NCI-H2171 treated with DMSO at 0.1 percent for 48 hours (cell line): ENCODE results near the gene ZBTB34.

Experiments
- DNase-seq: peaks from one replicate; lab custom pipeline; 2025; lab: John Stamatoyannopoulos, UW

The ZBTB34 gene

DNA sequence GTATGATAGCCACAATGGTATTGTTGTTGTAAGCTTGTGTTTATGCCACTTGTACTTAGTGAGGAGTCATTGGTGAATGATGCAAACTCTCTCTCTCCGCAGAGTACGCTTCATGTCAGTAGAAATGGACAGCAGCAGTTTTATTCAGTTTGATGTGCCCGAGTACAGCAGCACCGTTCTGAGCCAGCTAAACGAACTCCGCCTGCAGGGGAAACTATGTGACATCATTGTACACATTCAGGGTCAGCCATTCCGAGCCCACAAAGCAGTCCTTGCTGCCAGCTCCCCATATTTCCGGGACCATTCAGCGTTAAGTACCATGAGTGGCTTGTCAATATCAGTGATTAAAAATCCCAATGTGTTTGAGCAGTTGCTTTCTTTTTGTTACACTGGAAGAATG is 18.8 kb downstream of the ZBTB34 start:
- no peak for DNase-seq

DNA sequence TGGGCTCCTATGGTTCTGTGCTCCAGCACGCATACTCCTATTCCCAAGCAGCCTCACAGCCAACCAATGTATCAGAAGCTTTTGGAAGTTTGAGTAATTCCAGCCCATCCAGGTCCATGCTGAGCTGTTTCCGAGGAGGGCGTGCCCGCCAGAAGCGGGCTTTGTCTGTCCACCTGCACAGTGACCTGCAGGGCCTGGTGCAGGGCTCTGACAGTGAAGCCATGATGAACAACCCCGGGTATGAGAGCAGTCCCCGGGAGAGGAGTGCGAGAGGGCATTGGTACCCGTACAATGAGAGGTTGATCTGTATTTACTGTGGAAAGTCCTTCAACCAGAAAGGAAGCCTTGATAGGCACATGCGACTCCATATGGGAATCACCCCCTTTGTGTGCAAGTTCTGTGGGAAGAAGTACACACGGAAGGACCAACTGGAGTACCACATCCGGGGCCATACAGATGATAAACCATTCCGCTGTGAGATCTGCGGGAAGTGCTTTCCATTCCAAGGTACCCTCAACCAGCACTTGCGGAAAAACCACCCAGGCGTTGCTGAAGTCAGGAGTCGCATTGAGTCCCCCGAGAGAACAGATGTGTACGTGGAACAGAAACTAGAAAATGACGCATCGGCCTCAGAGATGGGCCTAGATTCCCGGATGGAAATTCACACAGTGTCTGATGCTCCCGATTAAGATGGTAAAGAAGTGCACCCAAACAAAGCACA is 19.9 kb downstream of the ZBTB34 start:
- DNase-seq = no peak

DNA sequence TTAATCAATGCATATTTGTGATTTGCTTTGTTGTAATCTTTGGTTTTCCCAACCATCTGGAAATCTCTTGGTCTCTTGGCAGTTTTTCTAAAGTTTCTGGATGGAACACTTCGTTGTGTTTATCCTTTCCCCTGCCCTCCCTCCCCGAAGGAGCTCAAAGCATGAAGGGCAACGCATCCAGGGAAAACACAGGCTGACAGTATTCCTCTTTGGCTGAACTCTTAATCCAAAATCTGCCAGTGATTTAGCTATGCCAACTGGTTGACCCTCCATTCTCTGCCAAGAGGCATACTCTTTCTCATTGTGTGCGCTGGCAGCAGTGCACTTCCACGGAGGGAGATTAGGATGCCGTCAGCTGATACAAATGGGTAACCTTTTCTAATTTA is 20.5 kb downstream of the ZBTB34 start:
- no peak for DNase-seq

DNA sequence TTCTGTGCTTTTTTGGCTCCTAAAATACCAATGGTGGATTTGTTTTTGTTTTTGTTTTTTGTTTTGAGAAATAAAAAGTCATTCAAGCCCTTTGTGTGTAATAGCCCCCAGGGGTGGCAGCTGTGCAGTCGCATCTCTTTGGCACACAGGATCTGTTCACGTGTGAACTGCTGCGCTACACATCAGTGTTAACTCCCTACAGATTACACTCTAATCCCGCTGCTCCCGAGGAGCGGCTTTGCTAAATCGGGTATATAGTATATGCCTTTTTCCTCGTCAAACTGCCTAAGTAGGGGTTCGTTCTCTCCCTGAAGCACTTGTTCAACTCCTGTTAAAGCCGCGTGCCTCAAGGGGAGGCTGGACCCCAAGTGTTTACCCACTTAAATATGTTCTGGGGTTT is 22.3 kb downstream of the ZBTB34 start:
- no peak for DNase-seq

DNA sequence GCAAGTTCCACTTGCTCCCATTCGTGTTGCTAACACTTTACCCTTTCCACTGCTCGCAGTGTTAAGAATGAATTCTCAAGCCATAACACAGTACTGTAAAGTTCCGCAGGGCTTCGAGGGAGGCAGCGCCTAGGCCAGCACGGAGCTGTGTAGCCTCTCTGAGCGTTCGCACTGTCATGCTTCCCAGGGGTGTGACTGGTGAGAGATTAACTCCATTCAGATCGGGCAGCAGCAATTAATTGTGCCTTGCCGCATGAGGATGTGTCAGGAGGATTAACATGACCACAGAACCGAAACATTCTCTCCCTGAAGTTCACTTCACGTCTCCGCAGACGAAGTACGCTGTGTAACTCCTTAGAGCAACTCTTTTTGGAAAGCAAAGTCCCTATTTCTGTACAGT is 23.2 kb downstream of the ZBTB34 start:
- DNase-seq = no peak

DNA sequence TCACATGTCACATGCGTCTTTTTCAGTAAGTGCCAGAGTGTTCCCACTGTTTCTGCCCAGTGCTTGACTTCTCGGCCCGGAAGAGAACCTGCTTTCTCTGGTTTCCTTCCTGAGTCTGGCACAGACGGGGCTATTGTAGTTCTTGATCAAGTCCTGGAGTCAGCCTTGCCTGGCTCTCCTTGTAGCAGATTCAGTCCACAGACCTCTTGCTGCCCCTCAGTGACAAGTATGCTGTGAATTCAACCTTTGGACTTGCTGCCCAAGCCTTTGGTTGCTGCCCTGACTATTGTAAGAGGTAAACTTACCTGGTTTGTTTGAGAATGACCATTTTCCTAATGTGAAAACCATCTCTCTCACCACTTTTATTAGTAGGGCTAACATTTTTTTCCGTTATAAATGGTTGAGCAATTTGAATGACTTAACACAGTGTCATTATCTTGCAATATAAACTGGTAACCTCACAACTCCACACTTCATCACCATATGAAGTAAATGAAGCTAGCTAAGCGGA is 24.7 kb downstream of the ZBTB34 start:
- DNase-seq = no peak

DNA sequence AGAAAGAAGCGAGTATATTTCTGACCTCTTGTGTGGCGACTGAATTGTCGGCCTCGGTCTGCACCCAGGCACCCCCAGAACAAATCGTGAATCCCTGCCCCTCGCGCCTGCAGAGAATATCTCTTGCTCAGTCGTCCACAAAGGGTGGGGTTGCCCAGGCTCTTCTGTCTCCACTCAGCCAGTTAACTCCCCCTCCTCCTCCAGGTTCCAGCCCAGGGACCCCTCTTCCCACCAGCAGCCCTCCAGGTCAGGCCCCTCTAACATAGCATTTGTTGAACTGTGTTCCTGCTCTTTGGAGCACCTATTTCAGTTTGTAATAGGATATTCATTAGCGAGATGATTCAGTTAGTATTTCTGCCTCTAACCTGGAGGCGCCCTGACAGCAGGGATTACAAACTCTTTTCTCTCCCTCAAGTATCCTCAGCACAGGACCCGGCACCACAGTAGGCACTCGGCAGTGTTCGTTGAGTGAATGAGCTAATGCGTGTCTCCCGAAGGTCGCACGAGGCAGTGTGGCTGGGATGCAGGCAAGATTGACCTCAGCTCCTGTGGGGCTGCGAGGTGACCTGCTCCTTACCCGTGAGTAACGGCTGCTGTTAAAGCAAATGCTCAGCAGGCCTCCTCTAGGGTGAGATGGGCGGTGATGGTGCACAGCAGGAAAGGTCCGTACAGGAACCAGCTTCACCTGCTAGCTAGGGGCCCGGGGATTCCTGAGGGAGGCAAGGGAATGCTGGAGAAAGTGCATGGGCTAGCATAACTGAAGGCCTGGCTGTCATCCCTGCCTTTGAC is 25.8 kb downstream of the ZBTB34 start:
- DNase-seq = no peak

DNA sequence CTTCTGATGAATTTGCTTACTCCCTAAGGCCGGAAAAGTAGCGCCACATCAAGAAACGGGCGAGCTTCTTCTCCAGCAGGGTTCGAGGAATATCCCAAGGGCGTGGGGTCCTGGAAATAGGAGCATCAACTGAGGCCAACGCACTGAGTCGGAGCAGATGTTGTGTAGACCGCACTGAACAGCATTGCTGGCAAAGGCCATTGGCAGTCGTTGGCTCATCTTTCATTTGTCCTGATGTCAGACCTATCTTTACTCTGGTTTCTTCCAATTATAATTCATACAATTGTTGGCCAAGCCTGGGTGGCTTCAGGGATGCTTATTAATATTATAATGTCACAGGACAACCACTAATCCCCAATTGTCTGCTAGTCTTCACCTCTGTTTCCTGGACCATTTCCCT is 26.5 kb downstream of the ZBTB34 start:
- no peak for DNase-seq

DNA sequence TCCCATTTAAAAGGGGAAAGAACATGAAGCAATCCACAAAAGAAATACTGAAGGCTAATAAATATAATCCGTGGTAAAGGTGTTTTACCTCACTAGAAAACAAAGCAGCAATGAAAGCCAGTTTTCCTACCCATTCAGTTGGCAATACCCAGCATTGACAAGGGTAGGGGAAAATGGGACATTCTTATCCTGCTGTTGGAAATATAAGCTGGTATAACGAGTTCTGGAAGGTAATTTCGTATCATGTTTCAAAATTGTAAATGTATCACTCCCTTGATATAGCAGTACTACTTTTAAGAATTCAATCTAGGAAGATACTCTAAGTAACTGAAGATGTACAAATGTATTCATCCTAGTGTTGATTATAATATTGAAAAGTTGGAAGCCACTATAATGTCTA is 31.2 kb downstream of the ZBTB34 start:
- peak; percentile 16 for DNase-seq

DNA sequence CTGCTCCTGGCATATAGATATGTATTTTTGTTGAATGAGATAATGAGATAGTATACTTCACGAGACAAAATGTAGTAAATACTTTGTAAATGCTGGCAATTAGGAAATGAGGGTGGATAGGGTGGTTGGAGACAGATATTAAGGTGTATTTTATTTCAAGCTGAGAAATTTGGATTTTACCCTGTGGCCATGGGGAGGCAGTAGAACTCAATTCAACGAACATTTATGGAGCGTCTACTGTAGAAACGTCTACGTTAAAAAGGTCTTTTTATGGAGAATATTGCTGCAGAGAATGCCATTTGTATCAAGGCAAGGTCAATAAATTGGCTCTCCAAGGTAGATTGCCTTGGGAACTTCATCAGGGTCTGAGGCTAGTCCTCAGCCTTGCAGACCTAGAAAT is 32.6 kb downstream of the ZBTB34 start:
- DNase-seq = no peak

DNA sequence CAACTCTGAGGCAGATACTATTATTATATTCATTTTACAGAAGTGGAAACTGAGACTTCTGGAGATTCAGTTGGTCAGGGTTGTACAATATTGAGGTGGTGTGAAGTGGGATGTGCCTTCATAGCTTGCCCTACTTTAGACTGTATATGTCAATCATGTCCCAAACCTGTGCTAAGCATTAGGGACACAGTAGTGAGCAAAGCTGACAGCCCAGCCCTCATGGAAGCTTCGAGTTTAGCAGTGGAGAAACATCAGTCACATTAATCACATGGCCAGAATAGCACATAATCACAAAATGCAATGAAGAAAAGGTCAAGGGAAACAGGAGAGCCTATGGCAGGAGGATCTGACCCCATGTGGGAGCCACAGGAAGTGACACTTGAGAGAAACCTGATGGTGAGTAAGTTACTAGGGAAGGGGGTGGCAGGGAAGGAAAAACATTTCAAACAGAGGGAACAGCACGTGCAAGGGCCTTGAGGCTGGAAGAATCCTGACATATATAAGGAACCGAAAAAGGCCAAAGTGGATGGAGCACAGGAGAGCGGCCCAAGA is 33.7 kb downstream of the ZBTB34 start:
- DNase-seq = no peak

DNA sequence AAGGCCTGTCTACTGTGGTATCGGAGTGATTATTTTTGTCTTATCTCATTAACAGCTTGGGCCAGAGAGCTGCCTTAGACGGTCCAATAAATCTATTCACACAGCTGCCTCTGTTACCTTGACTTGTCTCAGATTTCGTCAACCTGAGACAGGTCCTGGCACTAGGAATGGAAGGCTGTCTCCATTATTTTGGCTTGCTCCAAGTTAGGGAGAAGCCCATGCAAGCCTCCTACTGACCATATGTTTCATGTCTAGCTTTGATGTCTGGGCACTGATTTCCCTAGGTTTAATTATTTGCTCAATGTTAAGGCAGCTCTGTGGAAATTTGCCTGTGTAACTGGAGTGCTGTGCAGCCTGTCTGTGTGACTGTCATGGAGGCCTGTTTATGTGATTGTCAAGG is 41.8 kb downstream of the ZBTB34 start:
- DNase-seq = peak; percentile 93

DNA sequence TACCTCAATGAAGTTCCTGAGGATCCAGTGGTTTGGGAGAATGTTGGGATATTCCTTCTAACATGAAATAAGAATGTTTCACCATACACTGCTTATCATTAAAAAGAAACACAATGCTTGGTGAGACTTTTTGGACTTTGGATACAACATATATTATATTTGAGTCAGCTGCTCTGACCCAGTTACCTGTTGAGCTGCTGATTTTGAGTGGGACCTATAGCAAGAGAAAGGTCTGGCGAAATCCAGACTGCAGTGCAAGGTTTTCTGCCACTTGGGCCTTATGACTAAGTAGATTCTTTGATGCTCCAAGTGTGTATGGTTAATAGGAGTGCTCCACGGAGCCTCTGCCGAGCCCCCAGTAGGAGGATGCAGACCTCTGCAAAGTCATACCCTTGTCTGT is 44.1 kb downstream of the ZBTB34 start:
- DNase-seq = no peak

DNA sequence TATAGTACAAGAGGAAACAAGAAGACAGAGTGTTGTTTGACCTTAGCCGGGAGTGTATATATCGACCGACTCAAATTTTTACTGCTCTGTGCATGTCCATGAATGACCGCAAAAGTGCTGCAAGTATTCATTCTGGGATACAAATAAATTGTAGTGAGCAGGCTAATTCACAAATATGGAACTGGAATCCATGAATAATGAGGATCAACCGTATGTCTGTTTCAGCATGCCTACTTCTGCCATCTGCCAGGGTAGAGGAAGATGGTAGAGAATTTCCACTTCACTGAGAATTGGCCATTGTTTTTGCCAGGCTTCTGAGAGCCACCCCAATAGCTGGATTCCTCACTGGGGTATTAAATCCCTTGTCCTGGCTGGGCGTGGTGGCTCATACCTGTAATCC is 45.7 kb downstream of the ZBTB34 start:
- peak; percentile 98 for DNase-seq

DNA sequence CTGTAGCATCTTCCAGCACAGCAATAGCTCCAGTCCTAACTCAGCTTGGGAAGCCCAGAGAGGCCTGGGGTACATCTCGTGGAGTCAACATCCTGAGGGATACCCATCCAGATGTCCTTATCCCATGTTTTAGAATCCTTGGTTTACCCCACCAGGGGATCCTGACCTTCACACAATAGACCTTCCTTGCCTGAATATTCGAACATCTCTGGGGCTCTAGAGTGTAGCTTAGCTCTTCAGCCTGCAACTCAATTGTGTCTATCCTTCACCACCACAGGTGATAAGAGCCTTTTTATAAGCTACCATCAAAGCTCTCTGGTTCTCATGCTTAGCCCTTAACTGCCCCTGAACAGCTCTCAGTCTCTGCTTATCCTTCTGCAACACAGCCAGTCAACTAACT is 46.6 kb downstream of the ZBTB34 start:
- no peak for DNase-seq

DNA sequence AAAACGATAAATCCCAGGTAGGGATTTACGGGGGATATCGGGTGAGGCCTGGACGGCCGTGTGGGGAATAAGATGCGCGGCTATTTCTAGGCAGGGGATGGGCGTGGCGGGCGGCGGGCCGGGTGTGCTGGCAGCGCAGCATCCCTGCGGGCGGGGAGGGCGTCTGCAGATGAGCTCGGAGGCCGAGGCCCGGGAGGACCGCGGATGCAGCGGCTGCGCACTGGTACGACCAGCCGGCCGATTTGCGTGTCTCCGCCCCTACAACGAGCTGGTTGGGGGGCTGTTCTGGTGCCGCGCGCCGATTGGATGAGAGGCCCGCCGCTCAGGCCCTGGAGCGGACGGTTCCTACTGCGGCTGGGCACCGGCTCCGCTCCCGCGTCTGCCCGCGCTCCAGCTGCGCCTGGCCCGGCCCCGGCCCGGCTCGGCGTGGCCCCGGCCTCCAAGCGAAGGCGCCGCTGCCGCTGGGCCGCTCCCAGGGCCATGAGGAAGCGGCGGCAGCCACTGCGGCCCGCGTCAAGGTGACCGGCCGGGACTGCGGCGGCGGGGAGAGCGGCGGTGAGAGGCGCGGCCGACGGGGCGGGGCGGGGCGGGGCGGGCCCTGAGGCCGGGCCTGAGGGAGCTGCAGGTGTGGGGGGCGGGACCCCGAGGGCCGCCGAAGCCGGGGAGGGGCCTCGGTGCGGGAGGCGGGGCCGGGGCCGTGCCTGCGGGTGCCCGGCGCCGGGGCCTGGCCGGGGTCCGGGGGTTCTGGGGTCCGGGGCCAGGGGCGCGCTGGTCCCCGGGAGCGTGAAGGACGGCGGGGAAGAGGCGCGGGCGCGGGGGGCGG is 54.2 kb downstream of the ZBTB34 start, which contains the start of gene RALGPS1:
TSS of gene RALGPS1 (plus strand) at position 325 of the 823 bp plus-strand sequence. CDS start 47,508 bp downstream, outside the sequence.
- peak; percentile 98 for DNase-seq

DNA sequence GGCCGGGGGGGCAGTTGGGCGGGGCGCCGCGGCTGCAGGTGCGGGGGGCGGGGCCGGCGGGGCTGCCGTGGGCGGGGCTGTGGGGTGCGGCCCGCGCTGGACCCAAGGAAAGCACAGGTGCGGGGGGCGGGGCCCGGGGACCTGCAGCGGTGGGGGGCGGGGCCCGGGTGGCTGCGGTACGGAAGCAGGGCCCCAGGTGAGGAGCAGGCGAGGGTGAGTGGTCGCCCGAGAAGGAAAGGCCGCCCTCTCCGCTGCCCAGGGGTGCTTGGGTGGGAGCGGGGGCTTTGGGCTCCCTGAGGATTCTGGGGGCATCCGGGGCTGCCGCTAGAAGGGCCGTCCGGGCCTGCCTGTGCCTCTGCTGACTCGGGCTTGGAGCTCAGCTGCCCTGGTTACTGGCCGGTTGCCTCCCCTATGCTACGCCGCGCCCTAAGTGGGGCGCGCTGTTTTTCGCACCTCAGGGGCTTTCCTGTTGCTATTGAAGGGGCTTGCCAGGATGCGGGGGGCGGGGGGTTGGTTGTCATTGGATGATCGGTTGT is 54.9 kb downstream of the ZBTB34 start:
- peak; percentile 82 for DNase-seq

DNA sequence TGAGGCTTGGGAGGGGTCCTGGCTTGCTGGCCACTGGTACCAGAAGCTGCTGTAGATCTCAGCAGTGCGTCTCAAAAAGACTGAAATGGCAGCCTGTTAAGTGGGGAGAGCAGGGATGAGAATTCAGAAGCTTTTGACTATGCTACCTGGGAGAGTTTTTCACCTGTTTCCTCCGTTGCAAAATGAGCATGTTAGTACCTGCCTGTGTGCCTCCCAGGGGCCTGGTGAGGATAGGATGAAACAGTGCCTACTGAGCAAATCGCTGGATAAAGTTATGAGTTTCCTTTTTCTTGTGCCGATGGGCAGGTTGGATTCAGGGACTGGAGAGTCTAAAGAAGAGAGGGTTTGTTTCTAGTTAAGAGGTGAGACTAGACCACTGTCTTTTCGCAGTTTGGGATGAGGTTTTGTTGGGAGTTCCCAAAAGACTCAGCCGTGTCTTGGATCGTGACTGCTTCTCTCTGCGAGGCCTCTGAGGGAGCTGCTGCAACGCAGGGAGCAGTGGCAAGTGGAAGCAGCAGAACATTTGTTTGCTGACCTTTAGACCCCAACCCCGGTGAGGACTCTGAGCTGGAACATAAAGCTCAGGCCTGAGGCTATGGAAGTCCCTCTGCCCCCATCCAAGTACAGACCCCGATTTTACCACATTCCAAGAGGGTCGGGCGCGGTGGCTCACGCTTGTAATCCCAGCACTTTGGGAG is 55.6 kb downstream of the ZBTB34 start:
- DNase-seq = peak; percentile 72

DNA sequence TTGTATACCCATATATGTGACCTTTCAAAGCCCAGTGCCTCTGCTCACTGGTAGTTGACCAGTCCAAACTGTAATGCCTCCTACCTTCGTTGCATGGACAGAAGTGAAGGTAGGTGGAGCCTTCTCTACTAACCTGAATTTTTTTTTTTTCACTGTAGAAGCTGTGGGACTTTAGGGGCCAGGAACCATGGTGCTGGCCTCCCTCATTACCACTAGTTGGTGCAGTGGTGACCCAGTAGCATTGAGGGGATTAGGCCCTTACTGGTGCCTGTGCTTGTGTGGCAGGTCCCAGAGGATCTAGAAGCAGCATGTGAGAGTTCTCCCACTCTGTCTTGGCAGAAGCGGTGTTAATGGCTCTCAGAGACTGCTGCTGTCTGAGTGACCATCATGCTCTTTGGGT is 56.5 kb downstream of the ZBTB34 start:
- DNase-seq = no peak

DNA sequence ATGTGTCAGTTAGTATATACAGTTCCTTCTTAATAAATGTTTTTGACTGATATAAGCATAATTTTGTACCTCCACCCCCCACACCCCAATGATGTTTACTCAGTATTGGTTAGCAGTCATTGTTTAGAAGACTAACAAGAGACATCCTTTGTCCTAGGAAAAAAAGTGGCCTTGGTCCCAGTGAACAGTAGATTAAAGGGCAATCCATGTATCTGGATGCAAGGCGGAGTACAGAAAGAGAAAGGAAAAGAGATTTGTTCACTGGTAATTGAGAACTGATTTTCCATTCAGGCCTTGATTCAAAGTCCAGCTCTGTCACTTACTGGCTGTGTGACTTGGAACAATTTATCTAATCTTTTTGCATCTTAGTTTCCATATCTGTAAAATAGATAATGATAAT is 58.8 kb downstream of the ZBTB34 start:
- DNase-seq = no peak

DNA sequence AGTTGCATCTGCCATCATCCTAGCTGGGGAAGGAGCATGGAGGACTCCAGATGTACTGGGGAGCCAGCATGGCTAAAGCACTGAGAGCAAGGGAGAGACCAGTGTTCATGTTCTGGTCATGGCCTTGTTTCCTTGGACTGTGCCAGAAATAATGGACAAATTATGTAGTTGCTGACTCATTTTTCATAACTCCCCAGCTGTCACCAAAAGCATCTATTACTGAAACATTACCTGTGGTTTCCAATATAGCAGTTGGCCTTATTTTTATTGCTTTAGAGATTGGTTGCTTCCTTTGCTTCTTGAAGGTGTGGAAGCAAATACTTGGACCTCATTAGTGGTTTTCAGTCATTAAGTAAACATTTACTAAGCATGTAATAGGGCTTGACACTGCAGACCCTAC is 65.4 kb downstream of the ZBTB34 start:
- peak; percentile 58 for DNase-seq
